ENCODE data around the gene MAP7.

DNA sequence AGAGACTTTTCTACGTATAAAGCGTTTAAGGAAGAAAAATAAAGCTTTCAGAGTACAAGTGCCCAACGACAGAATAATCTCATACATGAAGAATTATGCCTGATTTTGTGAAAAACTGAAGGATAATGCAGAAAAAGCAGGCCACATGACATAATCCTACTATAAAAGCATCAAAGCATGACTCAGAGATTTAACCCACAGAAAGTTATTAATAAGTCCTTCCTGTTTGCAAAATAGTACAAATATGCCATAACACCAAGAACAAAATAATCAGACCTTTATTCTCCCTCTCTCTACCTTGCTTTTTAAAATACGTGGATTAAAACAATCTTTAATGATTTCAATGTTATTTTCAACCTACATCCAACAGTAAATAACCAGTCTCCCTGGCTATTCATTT lies 142.0 kb downstream of the MAP7 start:
- no peak for TF ChIP-seq POLR2A (IDR thresholded peaks at IDR 0.05)
- TF ChIP-seq, protein P1, sequence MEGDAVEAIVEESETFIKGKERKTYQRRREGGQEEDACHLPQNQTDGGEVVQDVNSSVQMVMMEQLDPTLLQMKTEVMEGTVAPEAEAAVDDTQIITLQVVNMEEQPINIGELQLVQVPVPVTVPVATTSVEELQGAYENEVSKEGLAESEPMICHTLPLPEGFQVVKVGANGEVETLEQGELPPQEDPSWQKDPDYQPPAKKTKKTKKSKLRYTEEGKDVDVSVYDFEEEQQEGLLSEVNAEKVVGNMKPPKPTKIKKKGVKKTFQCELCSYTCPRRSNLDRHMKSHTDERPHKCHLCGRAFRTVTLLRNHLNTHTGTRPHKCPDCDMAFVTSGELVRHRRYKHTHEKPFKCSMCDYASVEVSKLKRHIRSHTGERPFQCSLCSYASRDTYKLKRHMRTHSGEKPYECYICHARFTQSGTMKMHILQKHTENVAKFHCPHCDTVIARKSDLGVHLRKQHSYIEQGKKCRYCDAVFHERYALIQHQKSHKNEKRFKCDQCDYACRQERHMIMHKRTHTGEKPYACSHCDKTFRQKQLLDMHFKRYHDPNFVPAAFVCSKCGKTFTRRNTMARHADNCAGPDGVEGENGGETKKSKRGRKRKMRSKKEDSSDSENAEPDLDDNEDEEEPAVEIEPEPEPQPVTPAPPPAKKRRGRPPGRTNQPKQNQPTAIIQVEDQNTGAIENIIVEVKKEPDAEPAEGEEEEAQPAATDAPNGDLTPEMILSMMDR (IDR thresholded peaks at IDR 0.05 in 8 of 11, conservative IDR thresholded peaks at IDR 0.05 in 3 of 11), result no peak
